Fibroblast of villous mesenchyme (primary cell): Measurements from ENCODE around the gene SLC1A7. TPM values are rescaled to one million over a fixed set of nuclear protein-coding genes. Genes with fewer than 3 reads are reported as not detected.

Experiments
- DNase-seq: peaks from one replicate; pipeline ENCODE4 v3.0.0-alpha.2; 2010; ENCODE audit warnings: low read depth
- H3K4me3 ChIP-seq: 2 replicates; pipeline ENCODE4 v1.5.1; 2011; ENCODE audit warnings: low read depth, mild to moderate bottlenecking, low read length
- total RNA-seq: library from RNA; depleted of rRNA; stranded (reverse); fragments of >200 nt; gene quantifications from 2 replicates; pipeline ENCODE4 v1.2.3, GENCODE V29; 2012
- TF ChIP-seq, protein P1 (sequence below): IDR thresholded peaks from 2 replicates; pipeline ENCODE4 v1.5.1; 2012; ENCODE audit warnings: low read depth, mild to moderate bottlenecking, low read length; ENCODE audit not compliant: insufficient read depth

SLC1A7 gene
- total RNA-seq, 1 donor = under 0.01 TPM

DNA sequence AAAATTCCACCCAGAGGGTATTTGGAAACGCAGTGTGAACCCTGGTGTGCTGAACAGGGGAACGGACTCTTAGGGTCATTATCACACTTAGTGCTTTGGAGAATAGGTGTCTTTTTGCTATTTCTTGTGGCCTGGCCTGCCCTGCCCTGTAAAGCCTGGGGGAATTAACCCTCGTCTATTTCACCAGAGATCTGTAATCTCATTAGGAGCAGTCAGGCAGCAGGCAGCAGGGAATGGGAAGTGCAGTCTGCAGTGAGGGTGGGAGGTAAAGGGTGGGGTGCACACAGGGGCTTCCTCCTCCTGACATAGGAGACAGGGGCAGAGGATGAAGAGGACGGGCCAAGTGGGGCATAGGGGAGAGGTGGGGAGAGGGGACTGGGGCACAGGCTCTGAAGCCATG, 1.1 kb upstream of the SLC1A7 start:
- no peak for DNase-seq
- TF ChIP-seq, protein P1, sequence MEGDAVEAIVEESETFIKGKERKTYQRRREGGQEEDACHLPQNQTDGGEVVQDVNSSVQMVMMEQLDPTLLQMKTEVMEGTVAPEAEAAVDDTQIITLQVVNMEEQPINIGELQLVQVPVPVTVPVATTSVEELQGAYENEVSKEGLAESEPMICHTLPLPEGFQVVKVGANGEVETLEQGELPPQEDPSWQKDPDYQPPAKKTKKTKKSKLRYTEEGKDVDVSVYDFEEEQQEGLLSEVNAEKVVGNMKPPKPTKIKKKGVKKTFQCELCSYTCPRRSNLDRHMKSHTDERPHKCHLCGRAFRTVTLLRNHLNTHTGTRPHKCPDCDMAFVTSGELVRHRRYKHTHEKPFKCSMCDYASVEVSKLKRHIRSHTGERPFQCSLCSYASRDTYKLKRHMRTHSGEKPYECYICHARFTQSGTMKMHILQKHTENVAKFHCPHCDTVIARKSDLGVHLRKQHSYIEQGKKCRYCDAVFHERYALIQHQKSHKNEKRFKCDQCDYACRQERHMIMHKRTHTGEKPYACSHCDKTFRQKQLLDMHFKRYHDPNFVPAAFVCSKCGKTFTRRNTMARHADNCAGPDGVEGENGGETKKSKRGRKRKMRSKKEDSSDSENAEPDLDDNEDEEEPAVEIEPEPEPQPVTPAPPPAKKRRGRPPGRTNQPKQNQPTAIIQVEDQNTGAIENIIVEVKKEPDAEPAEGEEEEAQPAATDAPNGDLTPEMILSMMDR = no peak
- H3K4me3 ChIP-seq = no peak overlapping the region

DNA sequence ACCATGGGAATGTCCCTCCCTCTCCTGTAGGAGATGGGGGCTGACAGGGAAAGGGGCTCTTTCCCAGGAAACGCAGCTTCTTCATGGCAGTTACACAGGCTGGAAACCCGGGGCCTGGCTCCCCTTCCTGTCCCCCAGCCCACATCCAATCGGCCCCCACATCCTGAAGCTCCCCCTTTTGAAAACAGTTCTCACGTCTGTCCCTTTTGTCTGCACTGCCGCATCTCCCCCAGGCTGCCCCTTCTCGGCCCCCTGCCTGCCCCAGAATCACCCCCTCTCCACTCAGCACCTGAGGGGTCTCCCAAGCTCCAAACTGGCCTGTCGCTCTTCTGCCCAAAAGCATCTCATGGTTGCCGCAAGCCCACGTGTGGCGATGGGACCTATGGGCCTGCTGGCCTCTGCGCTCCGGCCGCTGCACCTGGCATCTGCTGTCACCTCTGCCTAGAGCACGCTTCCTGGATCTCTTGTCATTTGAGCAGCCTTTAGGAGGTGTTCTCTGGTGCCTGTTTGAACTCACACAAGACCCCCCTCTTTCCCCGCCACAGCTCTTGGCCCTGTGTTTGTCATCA, 867 bp downstream of the SLC1A7 start:
- H3K4me3 ChIP-seq = no peak overlapping the region
- TF ChIP-seq, protein P1 = no peak
- no peak for DNase-seq

DNA sequence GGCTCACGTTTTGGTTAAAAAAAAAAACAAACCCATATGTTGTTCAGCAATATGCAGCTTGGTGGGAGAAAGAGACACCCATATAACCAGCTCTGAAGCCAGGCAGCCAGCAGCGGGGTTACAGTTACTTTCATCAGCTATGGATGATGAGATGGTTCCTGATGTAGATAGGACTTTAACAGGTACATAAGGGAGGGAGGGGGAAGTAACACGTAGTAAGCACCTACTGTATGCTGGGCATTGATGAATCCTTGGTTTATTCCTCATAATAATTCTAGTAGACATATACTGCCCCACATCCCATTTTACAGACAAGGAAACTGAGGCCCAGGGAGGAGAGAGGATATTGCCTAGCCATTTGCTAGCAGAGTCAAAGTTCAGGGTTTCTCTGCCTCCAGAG, 2.0 kb downstream of the SLC1A7 start:
- DNase-seq = no peak
- no peak overlapping the region for H3K4me3 ChIP-seq
- TF ChIP-seq, protein P1 = no peak

DNA sequence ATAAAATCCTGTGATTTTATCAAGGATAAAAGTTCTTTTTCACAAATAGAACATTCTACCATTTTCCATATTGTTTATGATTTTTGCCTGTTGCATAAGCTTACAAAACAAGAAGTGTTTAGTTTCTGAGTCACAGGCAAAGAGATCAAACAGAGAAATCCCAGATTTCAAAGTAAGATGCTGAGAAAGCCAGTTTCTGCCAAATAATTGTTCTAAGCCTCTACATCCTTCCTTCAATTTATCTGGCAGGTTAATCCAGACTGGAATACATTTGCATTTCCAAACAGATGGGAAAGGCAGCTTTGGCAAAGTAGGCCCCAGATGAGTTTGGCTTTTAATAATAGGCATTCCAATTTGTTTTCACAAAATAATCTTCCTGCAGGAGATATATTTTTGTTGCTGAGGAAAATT, 2.5 kb downstream of the SLC1A7 start:
- peak; percentile 91 for DNase-seq
- no peak overlapping the region for H3K4me3 ChIP-seq
- TF ChIP-seq, protein P1 = no peak

DNA sequence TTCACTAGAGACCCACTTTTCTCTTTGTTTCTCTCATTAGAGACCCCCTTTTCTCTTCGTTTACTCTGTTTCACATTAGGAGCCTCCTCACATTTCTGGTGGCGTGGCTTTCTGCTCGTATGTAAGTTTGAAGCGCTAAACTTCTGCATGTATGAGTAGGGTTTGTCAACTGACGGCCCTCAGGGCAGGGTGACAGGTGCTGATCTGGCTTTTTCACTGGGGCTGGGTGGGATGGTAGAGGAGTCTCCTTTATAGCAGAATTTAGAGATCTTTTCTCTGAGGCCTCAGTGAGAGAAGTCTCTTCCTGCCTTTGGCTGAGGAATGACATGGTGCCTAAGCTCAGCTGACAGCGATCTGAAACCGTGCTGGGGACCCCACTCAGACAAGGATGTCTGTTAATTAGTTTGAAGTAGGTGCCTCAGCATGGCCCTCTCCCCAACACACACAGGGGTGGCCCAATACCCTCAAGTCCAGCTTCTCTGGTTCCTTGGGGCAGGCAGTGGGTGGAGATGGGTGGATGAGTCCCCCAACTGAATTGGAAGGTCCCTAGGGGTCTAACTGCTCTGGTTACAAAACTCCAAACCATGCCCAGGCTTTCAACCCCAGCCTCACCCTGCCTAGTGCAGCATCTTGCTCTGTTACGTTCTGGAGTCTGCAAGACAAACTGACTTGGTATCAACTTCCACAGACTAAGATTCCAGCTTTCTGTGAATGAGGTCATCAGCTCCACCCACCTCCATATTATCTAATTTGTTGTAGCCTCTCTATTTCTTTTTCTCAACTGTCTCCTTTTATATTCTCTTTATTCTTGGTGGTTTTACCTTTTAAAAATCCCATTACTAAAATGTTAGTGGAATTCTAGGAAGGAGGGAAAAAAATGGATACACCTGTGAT, 3.2 kb downstream of the SLC1A7 start:
- H3K4me3 ChIP-seq = no peak overlapping the region
- TF ChIP-seq, protein P1 = no peak
- DNase-seq = no peak

DNA sequence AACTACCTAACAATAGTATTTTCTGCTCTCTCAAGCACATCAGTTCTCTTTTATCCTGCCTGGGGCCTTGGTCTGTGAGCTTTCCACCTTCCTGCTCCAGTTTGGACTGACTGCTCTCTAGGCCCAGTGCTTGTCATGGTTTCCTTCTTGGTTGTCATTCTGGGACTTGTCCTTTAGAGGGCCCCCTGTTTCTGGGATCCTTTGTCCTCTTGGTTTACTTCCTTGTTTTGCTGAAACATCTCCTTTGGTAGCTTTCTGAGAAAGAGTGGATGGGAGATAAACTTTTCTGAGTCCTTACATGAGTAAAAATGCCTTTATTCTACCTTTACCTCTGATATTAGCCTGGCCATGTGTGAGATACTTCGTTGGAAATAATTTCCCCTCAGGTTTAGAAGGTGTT, 4.7 kb downstream of the SLC1A7 start:
- no peak for DNase-seq
- H3K4me3 ChIP-seq = no peak overlapping the region
- TF ChIP-seq, protein P1 = no peak
